ENCODE data around the gene CTNNA3. TPM values are rescaled to one million over a fixed set of nuclear protein-coding genes. Genes with fewer than 3 reads are reported as not detected.

CTNNA3 gene
- total RNA-seq, 1 experiment from 2014 or later = 0.32 TPM

- peak; percentile 24 for DNase-seq (ENCODE audit: low read depth, low spot score)
- TF ChIP-seq CTCF (IDR thresholded peaks at IDR 0.05 in 2 of 3, conservative IDR thresholded peaks at IDR 0.05 in 1 of 3; ENCODE audit: borderline replicate concordance in 1 of 3, insufficient read depth in 1 of 3, low read depth in 2 of 3, low read length in 2 of 3) (peak; percentile 37 to 66 (median 48); a peak in 5 of 6 replicates), POLR2A (IDR thresholded peaks at IDR 0.05; ENCODE audit: borderline replicate concordance, extremely low read depth, insufficient read depth, insufficient read length) (no peak), RAD21 (IDR thresholded peaks at IDR 0.05; ENCODE audit: low read depth) (peak; percentile 56)
- RAD21 ChIA-PET (ENCODE audit: low non-redundant PET in 1 of 2, low total read pairs in 2 of 2, uncharacterized antibody in 2 of 2, unreplicated experiment in 2 of 2) = no interaction called here
- no TSS peak for BruUV-seq (replicated peaks)
- H3K27me3 ChIP-seq (ENCODE audit: insufficient read depth, low read length) = no peaks in the 10 kb centered on the region
- H2AFZ ChIP-seq (ENCODE audit: low read depth, low read length, poor library complexity, severe bottlenecking) = no peak overlapping the region
- no peaks in the 10 kb centered on the region; a peak in 1 of 4 replicates for H3K9me3 ChIP-seq (ENCODE audit: control insufficient read depth in 1 of 2, insufficient read depth in 1 of 2, low read depth in 1 of 2, low read length in 2 of 2)
- no peaks in the 10 kb centered on the region for H3K9me2 ChIP-seq (ENCODE audit: insufficient read depth)
- H3K79me2 ChIP-seq (ENCODE audit: insufficient read depth, low read length) = no peaks in the 10 kb centered on the region
- POLR2A ChIA-PET = interaction anchor here (1.2 kb wide), 1 partner anchor 50 kb away, joined by 3 read pairs; no protein-coding TSS in a partner anchor
- ATAC-seq = peak; percentile 40; the same call in 1 of the 2 replicates
- no peaks in the 10 kb centered on the region for H3K36me3 ChIP-seq (ENCODE audit: control insufficient read depth in 1 of 2, insufficient read depth in 2 of 2, low read length in 2 of 2)
- H3K4me2 ChIP-seq (ENCODE audit: low read length) = no peak overlapping the region
- no peak overlapping the region for H3K27ac ChIP-seq (ENCODE audit: low read depth, low read length)
- no peak overlapping the region for H3K4me3 ChIP-seq (replicated peaks in 1 of 2; ENCODE audit: low read depth in 1 of 2, low read length in 2 of 2)
- no peaks in the 10 kb centered on the region for H3K4me1 ChIP-seq (ENCODE audit: control insufficient read depth in 1 of 2, insufficient read depth in 2 of 2, low read length in 2 of 2)
- CTCF ChIA-PET = interaction anchor here (0.6 to 2.2 kb wide), 11 partner anchors 11 to 482 kb away, joined by 3 to 9 read pairs (median 5); partner anchors contain the start of gene LRRTM3
- no peak overlapping the region for H3K9ac ChIP-seq (ENCODE audit: low read length)
- H4K20me1 ChIP-seq (ENCODE audit: insufficient read depth) = no peaks in the 10 kb centered on the region
- intact Hi-C loops (cut with micrococcal nuclease) = loop anchor here (5.0 to 10.0 kb wide), 2 partner anchors 372 to 471 kb away; no protein-coding TSS in a partner anchor
These were observed 389.3 kb downstream of the CTNNA3 start for GRCh38 chr10:67306588-67307205.

GRCh38 chr10:67302701-67303100 lies 393.3 kb downstream of the CTNNA3 start:
- DNase-seq (ENCODE audit: low read depth, low spot score) = no peak
- Histone ChIP-seq H4K20me1 (ENCODE audit: insufficient read depth) (no peaks in the 10 kb centered on the region), H3K36me3 (ENCODE audit: control insufficient read depth in 1 of 2, insufficient read depth in 2 of 2, low read length in 2 of 2) (no peaks in the 10 kb centered on the region), H3K4me1 (ENCODE audit: control insufficient read depth in 1 of 2, insufficient read depth in 2 of 2, low read length in 2 of 2) (no peaks in the 10 kb centered on the region), H3K79me2 (ENCODE audit: insufficient read depth, low read length) (no peaks in the 10 kb centered on the region), H3K9me3 (ENCODE audit: control insufficient read depth in 1 of 2, insufficient read depth in 1 of 2, low read depth in 1 of 2, low read length in 2 of 2) (no peaks in the 10 kb centered on the region), H3K27ac (ENCODE audit: low read depth, low read length) (no peak overlapping the region), H3K4me3 (replicated peaks in 1 of 2; ENCODE audit: low read depth in 1 of 2, low read length in 2 of 2) (no peak overlapping the region), H3K27me3 (ENCODE audit: insufficient read depth, low read length) (no peaks in the 10 kb centered on the region), H3K4me2 (ENCODE audit: low read length) (no peak overlapping the region), H2AFZ (ENCODE audit: low read depth, low read length, poor library complexity, severe bottlenecking) (no peak overlapping the region), H3K9ac (ENCODE audit: low read length) (no peak overlapping the region), H3K9me2 (ENCODE audit: insufficient read depth) (no peaks in the 10 kb centered on the region)
- ChIA-PET POLR2A (no interaction called here), CTCF (no interaction called here), RAD21 (ENCODE audit: low non-redundant PET in 1 of 2, low total read pairs in 2 of 2, uncharacterized antibody in 2 of 2, unreplicated experiment in 2 of 2) (no interaction called here)
- BruUV-seq (replicated peaks) = no TSS peak
- intact Hi-C loops (cut with micrococcal nuclease) = loop anchor here (10.0 kb wide), 1 partner anchor 368 kb away; no protein-coding TSS in a partner anchor
- TF ChIP-seq EZH2 (IDR thresholded peaks at IDR 0.05) (no peak), RAD21 (IDR thresholded peaks at IDR 0.05; ENCODE audit: low read depth) (no peak), ZNF274 (IDR thresholded peaks at IDR 0.05; ENCODE audit: low read depth, low read length) (no peak), SIN3A (IDR thresholded peaks at IDR 0.05; ENCODE audit: low read depth) (no peak), TCF7L2 (IDR thresholded peaks at IDR 0.05; ENCODE audit: borderline replicate concordance, extremely low read depth, insufficient read depth, insufficient read length) (no peak), MAX (IDR thresholded peaks at IDR 0.05) (no peak), ATF3 (IDR thresholded peaks at IDR 0.05) (no peak), EZH2phosphoT487 (IDR thresholded peaks at IDR 0.05; ENCODE audit: borderline replicate concordance) (no peak), JUND (IDR thresholded peaks at IDR 0.05) (no peak), ELF1 (IDR thresholded peaks at IDR 0.05; ENCODE audit: borderline replicate concordance, low read depth) (no peak), CEBPB (IDR thresholded peaks at IDR 0.05; ENCODE audit: low read depth) (no peak), CBX3 (IDR thresholded peaks at IDR 0.05; ENCODE audit: low read depth) (no peak), SP1 (IDR thresholded peaks at IDR 0.05; ENCODE audit: low read depth) (no peak), POLR2AphosphoS5 (IDR thresholded peaks at IDR 0.05; ENCODE audit: low read depth, low read length) (no peak), SRF (IDR thresholded peaks at IDR 0.05; ENCODE audit: low read depth) (no peak)
- ATAC-seq = no peak
